CD4-positive, alpha-beta T cell treated with Interleukin-17A for 4 hours (primary cell): ENCODE measurements around the gene NRROS.
A peak's percentile ranks its signal among the peaks of the same experiment; 100 is the strongest.

Experiments
- DNase-seq: peaks from one replicate; pipeline ENCODE4 v3.0.0-alpha.2; 2020; ENCODE audit warnings: mixed read lengths

NRROS gene

GRCh38 chr3:196689941-196690660 lies 50.6 kb downstream of the NRROS start:
- DNase-seq, result no peak

GRCh38 chr3:196691386-196691785 lies 51.9 kb downstream of the NRROS start:
- DNase-seq, result no peak

- peak; percentile 25 for DNase-seq
Measured at GRCh38 chr3:196694202-196694638, 54.7 kb downstream of the NRROS start.

- no peak for DNase-seq
Measured at GRCh38 chr3:196694941-196695848, 55.7 kb downstream of the NRROS start.

- no peak for DNase-seq
Measured at GRCh38 chr3:196695849-196696226, 56.3 kb downstream of the NRROS start.

GRCh38 chr3:196697270-196697669 lies 57.8 kb downstream of the NRROS start:
- DNase-seq, result no peak

- DNase-seq, result no peak
Measured at GRCh38 chr3:196699749-196700148, 60.3 kb downstream of the NRROS start.

GRCh38 chr3:196700801-196701200 lies 61.3 kb downstream of the NRROS start:
- DNase-seq, result no peak

GRCh38 chr3:196706327-196706726 lies 66.8 kb downstream of the NRROS start:
- DNase-seq, result no peak

- no peak for DNase-seq
Measured at GRCh38 chr3:196706731-196707130, 67.2 kb downstream of the NRROS start.

- DNase-seq, result no peak
Measured at GRCh38 chr3:196707566-196707965, 68.1 kb downstream of the NRROS start.

- no peak for DNase-seq
Measured at GRCh38 chr3:196708467-196708866, 69.0 kb downstream of the NRROS start.
